HEK293 (cell line): Measurements from ENCODE around the gene PDZRN3.

Source experiments
- CTCF ChIA-PET: fragments of 350-600 bp; formaldehyde crosslinking; extraction: SDS; loops from one replicate; lab custom pipeline; 2021; ENCODE audit warnings: antibody characterized with exemption; lab: Yijun Ruan, JAX
- POLR2A ChIA-PET: fragments of 300-600 bp; formaldehyde crosslinking; extraction: SDS; loops from one replicate; lab custom pipeline; 2020; ENCODE audit warnings: antibody characterized with exemption, inconsistent platforms; lab: Yijun Ruan, JAX
- H3K27ac ChIP-seq: fragments of 200-500 bp; sonication (Bioruptor generic); 2 replicates; pipeline ENCODE4 v1.5.1; 2014; ENCODE audit warnings: low read depth, low read length, control low read depth, inconsistent platforms; ENCODE audit errors: extremely low read depth
- H3K36me3 ChIP-seq, 2 experiments: fragments of 200-500 bp in 1 of 2; sonication (Bioruptor generic) in 1 of 2; 1 replicate in 1 of 2; 2 replicates in 1 of 2; pipeline ENCODE4 v1.5.1; 2014 to 2017; ENCODE audit warnings: inconsistent platforms in 2 of 2, low read length in 2 of 2; ENCODE audit not compliant: control insufficient read depth in 2 of 2, insufficient read depth in 1 of 2
- H3K4me1 ChIP-seq: fragments of 200-500 bp; sonication (Bioruptor generic); 2 replicates; pipeline ENCODE4 v1.5.1; 2014; ENCODE audit warnings: mild to moderate bottlenecking, low read length, inconsistent platforms; ENCODE audit not compliant: control insufficient read depth, insufficient read depth
- H3K4me3 ChIP-seq: 2 replicates; pipeline ENCODE4 v1.5.1; 2011; ENCODE audit warnings: low read depth, mild to moderate bottlenecking, control low read depth, low read length, moderate library complexity
- H3K9me3 ChIP-seq: fragments of 200-500 bp; sonication (Bioruptor generic); 2 replicates; pipeline ENCODE4 v1.5.1; 2014; ENCODE audit warnings: low read depth, low read length, inconsistent platforms; ENCODE audit not compliant: control insufficient read depth, insufficient read depth
- GLIS1 ChIP-seq: fragments of 450-650 bp; formaldehyde crosslinking; IDR thresholded peaks from 2 replicates; pipeline ENCODE4 v1.5.1; 2016; ENCODE audit warnings: missing biosample characterization, missing genetic modification characterization
- KLF7 ChIP-seq: fragments of 450-650 bp; formaldehyde crosslinking; IDR thresholded peaks from 2 replicates; pipeline ENCODE4 v1.5.1; 2016; ENCODE audit warnings: missing biosample characterization, missing genetic modification characterization, borderline replicate concordance
- PRDM6 ChIP-seq: fragments of 450-650 bp; formaldehyde crosslinking; IDR thresholded peaks from 2 replicates; pipeline ENCODE4 v1.5.1; 2017; ENCODE audit warnings: missing biosample characterization, missing genetic modification characterization
- SP7 ChIP-seq: fragments of 450-650 bp; formaldehyde crosslinking; IDR thresholded peaks from 2 replicates; pipeline ENCODE4 v1.5.1; 2016; ENCODE audit warnings: missing biosample characterization, missing genetic modification characterization
- YY2 ChIP-seq: fragments of 450-650 bp; formaldehyde crosslinking; IDR thresholded peaks from 2 replicates; pipeline ENCODE4 v1.5.1; 2016; ENCODE audit warnings: missing biosample characterization, missing genetic modification characterization
- ZBTB48 ChIP-seq: fragments of 450-650 bp; formaldehyde crosslinking; IDR thresholded peaks from 2 replicates; pipeline ENCODE4 v1.5.1; 2016; ENCODE audit warnings: missing biosample characterization, missing genetic modification characterization
- ZBTB8A ChIP-seq: fragments of 450-650 bp; formaldehyde crosslinking; IDR thresholded peaks from 2 replicates; pipeline ENCODE4 v1.5.1; 2016; ENCODE audit warnings: missing biosample characterization, missing genetic modification characterization
- ZEB2 ChIP-seq: fragments of 450-650 bp; formaldehyde crosslinking; IDR thresholded peaks from 2 replicates; pipeline ENCODE4 v1.5.1; 2016; ENCODE audit warnings: missing biosample characterization, missing genetic modification characterization
- ZFP37 ChIP-seq: fragments of 450-650 bp; formaldehyde crosslinking; IDR thresholded peaks from 2 replicates; pipeline ENCODE4 v1.5.1; 2016; ENCODE audit warnings: missing biosample characterization, missing genetic modification characterization
- ZNF214 ChIP-seq: fragments of 450-650 bp; formaldehyde crosslinking; IDR thresholded peaks from 2 replicates; pipeline ENCODE4 v1.5.1; 2017; ENCODE audit warnings: missing biosample characterization, mild to moderate bottlenecking, missing genetic modification characterization, borderline replicate concordance
- ZNF335 ChIP-seq: fragments of 450-650 bp; formaldehyde crosslinking; conservative IDR thresholded peaks from 2 replicates; pipeline ENCODE4 v1.5.1; 2016; ENCODE audit warnings: missing biosample characterization, missing genetic modification characterization
- ZNF37A ChIP-seq: fragments of 450-650 bp; IDR thresholded peaks from 2 replicates; pipeline ENCODE4 v1.5.1; 2018; ENCODE audit warnings: missing biosample characterization, missing genetic modification characterization
- ZNF394 ChIP-seq: fragments of 450-650 bp; formaldehyde crosslinking; IDR thresholded peaks from 2 replicates; pipeline ENCODE4 v1.5.1; 2016; ENCODE audit warnings: missing biosample characterization, missing genetic modification characterization, mild to moderate bottlenecking, moderate library complexity, borderline replicate concordance
- ZNF404 ChIP-seq: fragments of 450-650 bp; formaldehyde crosslinking; IDR thresholded peaks from 2 replicates; pipeline ENCODE4 v1.5.1; 2017; ENCODE audit warnings: missing biosample characterization, missing genetic modification characterization
- ZNF514 ChIP-seq: fragments of 450-650 bp; formaldehyde crosslinking; IDR thresholded peaks from 2 replicates; pipeline ENCODE4 v1.5.1; 2016; ENCODE audit warnings: missing biosample characterization, missing genetic modification characterization
- ZNF692 ChIP-seq: fragments of 450-650 bp; formaldehyde crosslinking; IDR thresholded peaks from 2 replicates; pipeline ENCODE4 v1.5.1; 2016; ENCODE audit warnings: missing biosample characterization, missing genetic modification characterization
- TF ChIP-seq, protein P1 (sequence below): fragments of 450-650 bp; formaldehyde crosslinking; IDR thresholded peaks from 2 replicates; pipeline ENCODE4 v1.5.0; 2017; ENCODE audit warnings: missing biosample characterization, missing genetic modification characterization, borderline replicate concordance

The PDZRN3 gene

GRCh38 chr3:73426606-73427005 lies 198.1 kb downstream of the PDZRN3 start (continued):
- TF ChIP-seq KLF7 (tag by site-specific recombination) (no peak), ZNF37A (tag by site-specific recombination) (no peak)

DNA sequence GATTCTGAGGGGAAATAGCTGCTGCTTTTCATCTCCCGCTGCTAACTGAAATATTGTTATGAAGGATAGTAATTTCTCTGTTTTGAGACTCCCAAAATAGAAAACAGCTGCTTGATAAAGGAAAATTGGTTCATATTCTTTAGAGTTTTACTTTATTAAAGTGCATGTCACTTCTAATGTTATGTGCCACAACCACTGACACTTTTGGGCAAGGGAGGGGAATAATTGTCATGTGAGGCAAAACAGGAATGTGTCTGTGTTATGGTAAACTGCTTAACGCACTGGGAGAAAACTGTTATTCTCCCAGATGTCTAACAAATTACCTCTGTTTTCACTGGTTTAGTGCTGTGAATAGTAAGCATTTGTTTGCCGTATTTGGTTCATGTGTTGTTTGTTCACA lies 201.6 kb downstream of the PDZRN3 start:
- Histone ChIP-seq H3K4me3 (no peak overlapping the region), H3K9me3 (no peaks in the 10 kb centered on the region), H3K27ac (no peak overlapping the region), H3K36me3 (no peaks in the 10 kb centered on the region), H3K4me1 (no peaks in the 10 kb centered on the region)
- TF ChIP-seq ZNF514 (tag by site-specific recombination) (no peak), ZBTB8A (tag by site-specific recombination) (no peak), GLIS1 (tag by site-specific recombination) (no peak), YY2 (tag by site-specific recombination) (no peak), ZNF404 (tag by site-specific recombination) (no peak), ZBTB48 (no peak), ZNF37A (tag by site-specific recombination) (no peak), PRDM6 (tag by site-specific recombination) (no peak), ZNF214 (tag by site-specific recombination) (no peak), ZNF692 (tag by site-specific recombination) (no peak), ZNF335 (tag by site-specific recombination) (no peak), ZNF394 (tag by site-specific recombination) (no peak)
- TF ChIP-seq, protein P1, sequence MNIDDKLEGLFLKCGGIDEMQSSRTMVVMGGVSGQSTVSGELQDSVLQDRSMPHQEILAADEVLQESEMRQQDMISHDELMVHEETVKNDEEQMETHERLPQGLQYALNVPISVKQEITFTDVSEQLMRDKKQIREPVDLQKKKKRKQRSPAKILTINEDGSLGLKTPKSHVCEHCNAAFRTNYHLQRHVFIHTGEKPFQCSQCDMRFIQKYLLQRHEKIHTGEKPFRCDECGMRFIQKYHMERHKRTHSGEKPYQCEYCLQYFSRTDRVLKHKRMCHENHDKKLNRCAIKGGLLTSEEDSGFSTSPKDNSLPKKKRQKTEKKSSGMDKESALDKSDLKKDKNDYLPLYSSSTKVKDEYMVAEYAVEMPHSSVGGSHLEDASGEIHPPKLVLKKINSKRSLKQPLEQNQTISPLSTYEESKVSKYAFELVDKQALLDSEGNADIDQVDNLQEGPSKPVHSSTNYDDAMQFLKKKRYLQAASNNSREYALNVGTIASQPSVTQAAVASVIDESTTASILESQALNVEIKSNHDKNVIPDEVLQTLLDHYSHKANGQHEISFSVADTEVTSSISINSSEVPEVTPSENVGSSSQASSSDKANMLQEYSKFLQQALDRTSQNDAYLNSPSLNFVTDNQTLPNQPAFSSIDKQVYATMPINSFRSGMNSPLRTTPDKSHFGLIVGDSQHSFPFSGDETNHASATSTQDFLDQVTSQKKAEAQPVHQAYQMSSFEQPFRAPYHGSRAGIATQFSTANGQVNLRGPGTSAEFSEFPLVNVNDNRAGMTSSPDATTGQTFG (tag by site-specific recombination), result no peak
- CTCF ChIA-PET, result no interaction called here
- POLR2A ChIA-PET, result no interaction called here

- Histone ChIP-seq H3K4me3 (no peak overlapping the region), H3K36me3 (no peaks in the 10 kb centered on the region), H3K4me1 (no peaks in the 10 kb centered on the region), H3K27ac (no peak overlapping the region), H3K9me3 (no peaks in the 10 kb centered on the region)
- TF ChIP-seq PRDM6 (tag by site-specific recombination), result no peak
- no peak for TF ChIP-seq SP7 (tag by site-specific recombination)
- TF ChIP-seq ZEB2 (tag by site-specific recombination), result no peak
- TF ChIP-seq ZFP37, result no peak
- ChIA-PET POLR2A (no interaction called here), CTCF (no interaction called here)
Measured at GRCh38 chr3:73422571-73422970, 202.2 kb downstream of the PDZRN3 start.
